PC-9 (cell line): ENCODE results near the gene TMEM87A. TPM values are rescaled to one million over a fixed set of nuclear protein-coding genes. Genes with fewer than 3 reads are reported as not detected.
"Not testable (repeated sequence)": the region's sequence is repeated elsewhere in the genome, so short reads cannot be mapped to it uniquely, and the experiment has no call there.

Experiments used
- BruUV-seq: library from RNA; stranded (reverse); fragments of 400-500 nt; replicated peaks from 2 replicates; lab custom pipeline; 2021; lab: Mats Ljungman, UMichigan
- CTCF ChIA-PET: fragments of 300-600 bp; sonication (Branson Sonifier 250); formaldehyde crosslinking; loops from one replicate; lab custom pipeline; 2022; ENCODE audit warnings: antibody characterized with exemption; lab: Charles Lee
- POLR2A ChIA-PET: fragments of 300-600 bp; sonication (Branson Sonifier 250); formaldehyde crosslinking; loops from one replicate; lab custom pipeline; 2022; ENCODE audit warnings: antibody characterized with exemption; ENCODE audit not compliant: unreplicated experiment; lab: Charles Lee
- DNase-seq, 2 experiments: peaks; one replicate each; pipeline versions ENCODE4 v3.0.0 to v3.0.0-alpha.2; 2015 to 2022; ENCODE audit warnings: mixed read lengths in 1 of 2
- H2AFZ ChIP-seq: fragments of 200-600 bp; sonication (generic); 2 replicates; pipeline ENCODE4 v1.8.1; 2017; ENCODE audit warnings: antibody characterized with exemption
- H3F3A ChIP-seq: fragments of 200-600 bp; sonication (generic); 2 replicates; pipeline ENCODE4 v1.8.1; 2017; ENCODE audit warnings: antibody characterized with exemption, mild to moderate bottlenecking, low read depth; ENCODE audit not compliant: insufficient read depth
- H3K27ac ChIP-seq: fragments of 200-600 bp; sonication (generic); 2 replicates; pipeline ENCODE4 v1.6.1; 2016; ENCODE audit warnings: mixed run types
- H3K27me3 ChIP-seq: fragments of 200-600 bp; sonication (generic); 2 replicates; pipeline ENCODE4 v1.6.1; 2016; ENCODE audit warnings: low read depth, mixed run types; ENCODE audit not compliant: insufficient read depth
- H3K36me3 ChIP-seq: fragments of 200-600 bp; sonication (generic); 2 replicates; pipeline ENCODE4 v1.6.1; 2016; ENCODE audit warnings: low read depth, mixed run types
- H3K4me1 ChIP-seq: fragments of 200-600 bp; sonication (generic); replicated peaks from 2 replicates; pipeline ENCODE4 v1.6.1; 2016; ENCODE audit warnings: mixed run types; ENCODE audit not compliant: insufficient read depth
- H3K4me2 ChIP-seq: fragments of 200-600 bp; sonication (generic); 2 replicates; pipeline ENCODE4 v1.6.1; 2017; ENCODE audit warnings: mixed run types
- H3K4me3 ChIP-seq: fragments of 200-600 bp; sonication (generic); 2 replicates; pipeline ENCODE4 v1.6.1; 2016; ENCODE audit warnings: mixed run types
- H3K79me2 ChIP-seq: fragments of 200-600 bp; sonication (generic); 2 replicates; pipeline ENCODE4 v1.6.1; 2017; ENCODE audit warnings: low read depth, mixed run types
- H3K9me2 ChIP-seq: fragments of 200-600 bp; sonication (generic); 2 replicates; pipeline ENCODE4 v1.8.1; 2017; ENCODE audit warnings: mild to moderate bottlenecking; ENCODE audit not compliant: insufficient read depth
- H3K9me3 ChIP-seq: fragments of 200-600 bp; sonication (generic); 2 replicates; pipeline ENCODE4 v1.8.1; 2016; ENCODE audit warnings: low read depth; ENCODE audit not compliant: insufficient read depth
- H4K20me1 ChIP-seq: fragments of 200-600 bp; sonication (generic); 2 replicates; pipeline ENCODE4 v1.8.1; 2017; ENCODE audit not compliant: insufficient read depth
- CTCF ChIP-seq: fragments of 200-600 bp; sonication (generic); conservative IDR thresholded peaks from 2 replicates; pipeline ENCODE4 v1.6.1; 2017; ENCODE audit warnings: mixed run types, antibody characterized with exemption, mild to moderate bottlenecking, moderate library complexity
- EZH2 ChIP-seq: fragments of 200-600 bp; sonication (generic); IDR thresholded peaks from 2 replicates; pipeline ENCODE4 v1.8.0; 2017; ENCODE audit warnings: antibody characterized with exemption, low read depth
- intact Hi-C: fragments of 100-400 bp; cut with micrococcal nuclease; formaldehyde crosslinking; loops from one replicate; pipeline ENCODE4 v1.10.0; 2022; ENCODE audit not compliant: unreplicated experiment
- total RNA-seq: library from RNA; stranded (reverse); gene quantifications from 2 replicates; pipeline ENCODE4 v1.2.3, GENCODE V29; 2021

TMEM87A gene
- total RNA-seq, 1 experiment from 2014 or later, result 45.1 TPM

- intact Hi-C loops, result no loop called here
- POLR2A ChIA-PET, result no interaction called here
Measured at GRCh38 chr15:42231088-42231487, 42.1 kb downstream of the TMEM87A start.

GRCh38 chr15:42228981-42229380 lies 44.3 kb downstream of the TMEM87A start:
- H4K20me1 ChIP-seq, H3F3A ChIP-seq, intact Hi-C loops, H3K27ac ChIP-seq, H3K9me3 ChIP-seq, BruUV-seq, H3K4me3 ChIP-seq, H2AFZ ChIP-seq, H3K27me3 ChIP-seq, POLR2A ChIA-PET, H3K9me2 ChIP-seq, H3K79me2 ChIP-seq, H3K4me1 ChIP-seq, DNase-seq, H3K4me2 ChIP-seq: not testable (repeated sequence)
- CTCF ChIA-PET, result interaction anchor here (0.7 kb wide), 1 partner anchor 695 kb away, joined by 3 read pairs; no protein-coding TSS in a partner anchor
- H3K36me3 ChIP-seq, result peaks cover 12% of the 10 kb centered on the region; the same call in 1 of the 2 replicates

More at GRCh38 chr15:42231088-42231487, 42.1 kb downstream of the TMEM87A start:
- Histone ChIP-seq H2AFZ (no peak overlapping the region), H3K4me1 (no peaks in the 10 kb centered on the region), H3K9me3 (no peaks in the 10 kb centered on the region), H3K27me3 (no peaks in the 10 kb centered on the region), H3F3A (no peaks in the 10 kb centered on the region), H3K4me3 (no peak overlapping the region), H3K36me3 (peaks cover 12% of the 10 kb centered on the region; the same call in 1 of the 2 replicates), H4K20me1 (no peaks in the 10 kb centered on the region), H3K4me2 (no peak overlapping the region), H3K27ac (no peak overlapping the region), H3K9me2 (no peaks in the 10 kb centered on the region), H3K79me2 (no peaks in the 10 kb centered on the region)
- no peak for TF ChIP-seq CTCF
- no peak for TF ChIP-seq EZH2
- DNase-seq, result no peak
- no TSS peak for BruUV-seq
- CTCF ChIA-PET, result no interaction called here

GRCh38 chr15:42228036-42228435 lies 45.2 kb downstream of the TMEM87A start:
- H3K9me3 ChIP-seq, result no peaks in the 10 kb centered on the region
- TF ChIP-seq EZH2 (no peak), CTCF (no peak)
- no TSS peak for BruUV-seq
- H3K4me1 ChIP-seq, result no peaks in the 10 kb centered on the region
- H3K79me2 ChIP-seq, result no peaks in the 10 kb centered on the region
- no peaks in the 10 kb centered on the region for H3K27me3 ChIP-seq
- no peak overlapping the region for H3K4me3 ChIP-seq
- no peak overlapping the region for H2AFZ ChIP-seq
- H3K4me2 ChIP-seq, result no peak overlapping the region
- no peaks in the 10 kb centered on the region for H4K20me1 ChIP-seq
- peaks cover 10% of the 10 kb centered on the region; the same call in 1 of the 2 replicates for H3K36me3 ChIP-seq
- no peak overlapping the region for H3K27ac ChIP-seq
- no peaks in the 10 kb centered on the region for H3K9me2 ChIP-seq
- intact Hi-C loops, result no loop called here
- POLR2A ChIA-PET, result no interaction called here
- CTCF ChIA-PET, result no interaction called here
- H3F3A ChIP-seq, result no peaks in the 10 kb centered on the region
- DNase-seq, result no peak

- no peak overlapping the region for H3K4me2 ChIP-seq
- DNase-seq, result no peak
- TF ChIP-seq CTCF (no peak), EZH2 (no peak)
- H4K20me1 ChIP-seq, result no peaks in the 10 kb centered on the region
- no peaks in the 10 kb centered on the region for H3K9me3 ChIP-seq
- no peaks in the 10 kb centered on the region for H3F3A ChIP-seq
- H3K4me3 ChIP-seq, result no peak overlapping the region
- no TSS peak for BruUV-seq
- ChIA-PET CTCF (interaction anchor here (0.6 kb wide), 1 partner anchor 869 kb away, joined by 3 read pairs; no protein-coding TSS in a partner anchor), POLR2A (no interaction called here)
- intact Hi-C loops, result no loop called here
- no peaks in the 10 kb centered on the region for H3K27me3 ChIP-seq
- peaks cover 7% of the 10 kb centered on the region; the same call in 1 of the 2 replicates for H3K36me3 ChIP-seq
- H2AFZ ChIP-seq, result no peak overlapping the region
- no peaks in the 10 kb centered on the region for H3K4me1 ChIP-seq
- no peaks in the 10 kb centered on the region for H3K9me2 ChIP-seq
- no peaks in the 10 kb centered on the region for H3K79me2 ChIP-seq
- no peak overlapping the region for H3K27ac ChIP-seq
Measured at GRCh38 chr15:42226648-42227047, 46.6 kb downstream of the TMEM87A start.
